GM23248 (cell line): ENCODE measurements around the gene ANKRD9.

ENCODE experiments used
- EZH2 ChIP-seq: fragments of 200-600 bp; sonication (generic); IDR thresholded peaks from 2 replicates; pipeline ENCODE4 v1.6.1; 2018; ENCODE audit warnings: antibody characterized with exemption, mild to moderate bottlenecking; ENCODE audit not compliant: insufficient read depth, poor library complexity, severe bottlenecking
- EZH2phosphoT487 ChIP-seq: fragments of 200-600 bp; sonication (generic); IDR thresholded peaks from 2 replicates; pipeline ENCODE4 v1.6.1; 2018; ENCODE audit warnings: antibody characterized with exemption, moderate library complexity, mild to moderate bottlenecking, low read depth; ENCODE audit not compliant: insufficient read depth

DNA sequence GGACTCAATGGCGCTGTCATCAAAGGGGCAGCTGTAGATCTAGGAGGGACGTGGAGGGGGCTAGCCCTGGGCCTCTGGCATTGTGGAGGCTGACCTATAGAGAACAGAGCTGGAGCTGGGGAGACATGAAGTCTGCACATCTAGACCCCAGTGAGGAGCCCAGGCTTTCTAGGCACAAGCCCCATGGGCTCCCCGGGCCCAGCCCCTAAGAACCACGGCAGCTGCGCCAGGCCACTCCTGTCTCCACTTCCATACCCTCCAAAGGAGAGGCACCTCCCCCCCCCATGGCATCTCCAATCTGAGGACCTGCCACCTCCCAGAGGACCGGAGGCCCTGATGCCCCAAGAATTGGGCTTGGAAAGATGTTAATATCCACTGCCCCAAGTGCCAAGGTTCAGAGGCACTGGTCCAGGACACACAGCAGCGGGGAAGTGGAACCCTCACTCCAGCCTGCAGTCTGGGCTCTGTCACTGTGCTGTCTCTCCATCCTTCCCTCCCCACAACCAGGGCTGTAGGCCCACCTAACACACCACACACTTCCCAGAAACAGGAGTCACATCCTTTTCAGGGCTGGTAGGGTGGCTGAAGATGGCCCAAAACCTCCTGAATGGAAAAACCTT is 4.5 kb downstream of the ANKRD9 start:
- TF ChIP-seq EZH2phosphoT487: no peak
- TF ChIP-seq EZH2: no peak
